GM18505 (cell line): ENCODE data around the gene PTPRT.

ENCODE experiments used
- ATAC-seq: cut with Tn5 transposase; IDR thresholded peaks from one replicate; pipeline ENCODE4 v1.9.1; 2021; ENCODE audit not compliant: unreplicated experiment
- POLR2A ChIP-seq: IDR thresholded peaks from 4 replicates; pipeline ENCODE4 v1.6.1; 2011; ENCODE audit warnings: borderline replicate concordance; ENCODE audit not compliant: insufficient read depth, insufficient read length; ENCODE audit errors: extremely low read depth

The PTPRT gene

DNA sequence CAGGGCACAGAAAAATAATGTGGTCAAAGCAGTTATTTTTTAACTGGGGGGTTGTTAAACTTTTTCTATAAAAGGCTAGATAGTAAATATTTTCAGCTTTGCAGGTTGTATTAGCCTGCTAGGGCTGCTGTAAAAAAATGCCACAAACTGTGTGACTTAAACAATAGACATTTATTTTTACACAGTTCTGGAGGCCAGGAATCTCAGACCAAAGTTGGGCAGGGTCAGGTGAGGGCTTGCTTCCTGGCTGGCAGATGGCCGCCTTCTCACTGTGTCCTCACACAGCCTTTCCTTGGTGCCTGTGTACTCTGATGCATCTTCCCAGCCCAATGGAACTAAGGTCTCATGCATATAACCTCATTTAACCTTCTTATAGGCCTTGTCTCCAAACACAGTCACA, 294.7 kb downstream of the PTPRT start:
- no peak for ATAC-seq
- no peak for TF ChIP-seq POLR2A

DNA sequence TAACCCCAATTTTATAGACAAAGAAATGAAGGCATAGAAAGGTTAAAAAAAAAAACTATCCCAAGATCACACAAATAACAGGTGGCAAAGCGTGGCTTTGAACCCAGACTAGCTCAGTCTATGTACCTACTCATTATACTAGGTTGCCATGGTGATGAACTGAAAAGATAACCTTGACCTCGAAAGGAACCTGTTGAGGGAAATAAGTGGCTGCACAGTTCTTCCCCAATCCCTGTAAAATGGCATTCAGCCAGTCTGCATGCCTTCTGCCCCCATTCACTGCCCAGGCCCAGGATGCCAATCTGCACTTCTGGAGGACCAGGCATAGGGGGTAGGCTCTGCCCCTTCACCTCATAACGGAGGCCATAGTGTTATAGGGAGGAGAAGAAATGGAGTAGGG, 295.2 kb downstream of the PTPRT start:
- no peak for ATAC-seq
- TF ChIP-seq POLR2A, result no peak

DNA sequence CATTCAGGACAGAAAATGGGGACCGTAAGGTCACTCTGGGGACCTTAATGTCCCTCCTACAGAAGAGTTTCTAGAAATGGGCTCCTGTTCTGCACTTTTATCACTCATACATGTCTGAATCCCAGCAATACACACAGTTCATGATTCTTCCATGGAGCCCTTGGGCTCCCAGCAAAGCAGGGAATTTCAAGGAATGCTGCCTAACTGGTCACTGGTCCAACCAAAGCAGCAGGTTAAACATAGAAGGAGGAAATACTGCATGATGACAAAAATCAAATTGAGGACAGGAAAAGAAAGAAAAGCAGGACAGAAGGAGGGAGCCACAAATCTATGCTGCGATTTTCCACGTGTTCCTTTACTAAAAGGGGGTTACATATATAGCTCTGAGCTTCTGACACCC, 300.2 kb downstream of the PTPRT start:
- TF ChIP-seq POLR2A, result no peak
- ATAC-seq, result no peak

DNA sequence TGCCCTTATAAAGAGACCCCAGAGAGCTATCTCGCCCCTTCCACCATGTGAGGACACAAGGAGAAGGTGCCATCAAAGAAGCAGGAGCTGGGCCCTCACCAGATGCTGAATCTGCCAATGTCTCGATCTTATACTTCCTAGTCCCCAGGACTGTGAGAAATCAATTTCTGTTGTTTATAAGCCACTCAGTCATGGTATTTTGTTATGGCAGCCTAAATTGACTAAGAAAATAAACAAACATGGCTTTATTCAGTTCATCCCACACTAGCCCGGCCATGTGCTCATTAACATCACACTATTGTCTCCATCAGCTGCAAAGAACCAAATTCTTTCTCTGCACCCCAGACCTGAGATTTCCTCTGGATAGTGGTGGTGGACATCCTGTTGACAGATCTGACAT, 302.4 kb downstream of the PTPRT start:
- TF ChIP-seq POLR2A, result no peak
- no peak for ATAC-seq

DNA sequence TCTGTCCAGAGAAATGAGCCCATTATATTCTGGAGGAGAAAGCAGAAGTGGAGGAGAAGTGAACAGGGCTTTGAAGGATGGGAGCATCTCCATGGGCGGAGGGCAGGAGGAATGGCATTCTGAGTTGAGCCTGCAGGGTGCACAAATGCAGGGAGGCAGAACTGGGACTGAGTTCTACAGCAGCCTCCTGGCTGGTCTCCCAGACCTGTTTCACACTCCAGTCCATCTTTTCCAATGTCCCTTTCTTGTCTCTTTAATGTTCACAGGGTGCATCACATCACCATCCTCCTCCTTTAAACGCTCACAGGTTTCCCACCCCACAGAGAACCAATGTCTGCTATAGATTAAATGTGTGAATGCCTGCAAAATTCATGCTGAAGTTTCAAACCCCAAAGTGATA, 302.9 kb downstream of the PTPRT start:
- ATAC-seq, result no peak
- no peak for TF ChIP-seq POLR2A

DNA sequence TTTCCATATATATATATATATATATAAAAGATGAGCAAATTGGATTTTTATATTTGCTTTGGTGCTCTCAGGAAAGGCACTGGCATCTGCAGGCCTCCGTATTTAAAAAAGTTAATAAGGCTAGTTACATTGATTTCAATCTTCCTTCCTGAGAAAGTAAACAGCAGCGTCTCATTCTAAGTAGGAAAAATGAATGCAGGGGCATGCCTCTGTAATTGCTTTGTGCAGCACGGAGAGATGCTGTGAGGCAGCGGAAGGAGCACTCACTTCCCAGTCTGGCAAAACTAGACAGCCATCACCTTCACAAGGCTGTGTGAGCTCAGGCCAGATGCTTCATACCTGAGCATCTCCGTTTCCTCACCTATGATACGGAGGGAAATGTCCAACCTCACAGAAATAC, 303.7 kb downstream of the PTPRT start:
- ATAC-seq, result no peak
- TF ChIP-seq POLR2A, result no peak

DNA sequence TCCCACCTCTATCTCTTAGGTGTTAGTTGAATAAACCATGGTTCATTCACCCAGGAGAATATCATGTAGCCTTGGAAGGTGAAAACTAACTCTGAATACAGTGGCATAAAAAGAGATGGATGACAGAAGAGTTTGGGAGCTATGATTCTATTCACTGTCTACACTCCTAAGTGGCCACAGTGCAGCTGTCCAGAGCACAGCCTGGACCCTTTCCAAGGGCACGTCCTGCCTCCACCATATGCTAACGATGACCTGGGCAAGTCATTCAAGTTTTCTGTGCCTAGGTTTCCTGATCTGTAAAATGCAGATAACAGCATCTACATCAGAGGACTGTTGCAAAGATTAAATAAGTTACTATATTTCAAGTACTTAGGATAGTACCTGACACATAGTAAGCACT, 314.1 kb downstream of the PTPRT start:
- no peak for TF ChIP-seq POLR2A
- ATAC-seq, result no peak

DNA sequence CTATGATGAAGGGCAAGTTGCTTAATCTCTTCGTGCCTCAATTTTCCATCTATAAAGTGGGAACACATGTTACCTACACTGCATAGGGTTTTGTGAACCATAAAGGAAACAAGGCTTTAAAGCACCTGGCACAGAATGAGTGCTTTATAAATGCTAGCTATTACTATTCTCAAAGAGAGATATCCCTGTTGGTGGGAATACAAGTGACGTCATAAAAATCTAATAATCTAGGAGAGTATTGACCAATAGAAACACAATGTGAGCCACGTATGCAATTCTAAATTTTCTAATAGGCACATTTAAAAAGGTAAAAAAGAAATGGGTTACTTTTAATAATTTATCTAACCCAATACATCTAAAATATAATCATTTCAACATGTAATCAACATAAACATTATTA, 316.4 kb downstream of the PTPRT start:
- ATAC-seq, result no peak
- TF ChIP-seq POLR2A, result no peak

DNA sequence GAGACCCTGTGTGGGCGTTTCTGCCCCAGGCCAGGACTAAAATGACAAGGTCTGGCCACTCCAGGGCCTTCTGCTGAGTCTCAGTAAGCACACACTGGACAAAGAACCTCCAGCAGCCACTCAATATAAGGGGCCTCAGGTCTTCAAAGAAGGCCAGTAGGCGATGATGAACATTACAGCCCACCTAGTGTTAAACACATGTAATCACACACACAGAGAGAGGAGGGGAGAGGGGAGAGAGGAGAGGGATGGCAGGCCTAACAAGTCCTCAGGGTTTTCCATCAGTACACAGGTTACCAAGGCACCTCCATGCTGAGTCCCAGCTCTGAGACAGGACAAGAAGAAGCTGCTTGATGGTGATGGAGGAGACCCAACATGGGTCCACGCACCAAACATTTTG, 325.6 kb downstream of the PTPRT start:
- no peak for ATAC-seq
- TF ChIP-seq POLR2A, result no peak

DNA sequence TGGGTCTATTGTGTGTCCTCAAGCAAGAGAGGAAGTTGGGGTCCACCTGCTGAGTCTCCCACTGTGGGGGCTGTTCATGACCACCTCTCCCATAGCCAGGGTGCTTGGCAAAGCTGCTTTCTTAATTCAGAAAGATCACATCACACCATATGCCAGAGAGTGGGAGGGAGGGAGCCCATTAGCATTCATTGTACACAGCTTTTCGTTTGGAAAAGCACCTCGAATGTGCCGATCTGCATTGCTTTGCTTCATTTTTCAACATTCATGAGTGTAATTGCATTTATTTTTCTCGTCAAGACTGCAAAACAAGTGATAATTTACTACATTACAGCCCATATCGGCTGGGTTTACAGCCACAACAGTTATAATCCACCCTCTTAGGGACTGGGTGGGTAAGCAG, 327.3 kb downstream of the PTPRT start:
- TF ChIP-seq POLR2A, result no peak
- ATAC-seq, result no peak

DNA sequence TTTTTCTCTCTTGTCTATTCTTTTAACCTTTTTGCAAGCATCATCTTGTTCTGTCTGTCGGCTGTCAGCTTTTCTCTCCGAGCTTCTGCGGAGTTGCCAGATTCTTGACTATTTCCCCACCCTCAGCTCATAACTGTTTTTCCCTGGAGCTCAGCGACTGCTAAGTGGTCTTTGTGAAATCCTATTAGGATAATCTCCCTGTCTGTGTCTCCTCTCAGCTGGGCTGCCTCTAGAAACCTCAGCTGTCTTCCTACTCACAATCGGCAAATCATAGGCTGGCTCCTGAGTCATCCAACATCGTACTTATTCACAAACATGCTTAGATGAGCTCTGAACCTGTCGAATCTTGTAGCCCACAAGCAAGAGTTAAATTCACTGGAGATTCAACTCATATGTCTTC, 332.3 kb downstream of the PTPRT start:
- TF ChIP-seq POLR2A, result no peak
- no peak for ATAC-seq

DNA sequence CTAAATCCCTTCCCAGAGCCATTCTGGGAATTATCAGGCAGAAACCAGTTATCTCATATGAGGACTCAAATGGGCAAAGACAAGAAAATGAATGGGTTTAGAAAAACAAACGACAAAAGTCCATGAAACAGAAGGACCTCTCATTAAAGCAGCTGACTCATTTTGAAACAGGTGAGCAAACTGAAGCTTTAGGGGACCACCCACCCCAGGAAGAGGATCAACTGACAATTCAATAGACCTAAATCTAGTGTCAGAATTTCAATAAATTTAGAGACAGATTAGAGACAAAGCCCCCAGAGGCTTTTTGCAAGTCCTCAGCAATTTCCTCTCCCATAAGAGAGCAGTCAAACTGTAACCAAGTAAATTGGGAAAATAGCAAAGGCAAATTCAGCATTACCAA, 333.8 kb downstream of the PTPRT start:
- no peak for TF ChIP-seq POLR2A
- no peak for ATAC-seq

DNA sequence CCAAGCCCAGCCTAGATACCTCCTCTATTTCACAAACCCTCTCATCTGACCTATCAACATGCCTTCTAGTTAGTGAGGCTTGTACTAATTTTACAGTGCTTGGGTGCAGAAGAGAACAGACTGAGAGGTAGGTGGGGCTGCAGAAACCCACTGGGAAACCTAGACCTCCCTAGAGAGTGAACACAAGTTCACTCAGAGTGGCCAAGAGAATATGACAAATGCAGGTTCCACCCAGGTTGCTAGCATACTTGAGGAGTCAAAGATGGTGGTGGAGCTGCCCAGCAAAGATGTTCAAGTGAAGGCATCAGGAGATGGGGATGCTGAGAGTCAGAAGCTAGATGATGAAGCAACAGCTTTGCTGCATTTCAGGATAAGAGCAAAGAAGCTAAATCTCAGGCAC, 337.0 kb downstream of the PTPRT start:
- no peak for ATAC-seq
- no peak for TF ChIP-seq POLR2A

DNA sequence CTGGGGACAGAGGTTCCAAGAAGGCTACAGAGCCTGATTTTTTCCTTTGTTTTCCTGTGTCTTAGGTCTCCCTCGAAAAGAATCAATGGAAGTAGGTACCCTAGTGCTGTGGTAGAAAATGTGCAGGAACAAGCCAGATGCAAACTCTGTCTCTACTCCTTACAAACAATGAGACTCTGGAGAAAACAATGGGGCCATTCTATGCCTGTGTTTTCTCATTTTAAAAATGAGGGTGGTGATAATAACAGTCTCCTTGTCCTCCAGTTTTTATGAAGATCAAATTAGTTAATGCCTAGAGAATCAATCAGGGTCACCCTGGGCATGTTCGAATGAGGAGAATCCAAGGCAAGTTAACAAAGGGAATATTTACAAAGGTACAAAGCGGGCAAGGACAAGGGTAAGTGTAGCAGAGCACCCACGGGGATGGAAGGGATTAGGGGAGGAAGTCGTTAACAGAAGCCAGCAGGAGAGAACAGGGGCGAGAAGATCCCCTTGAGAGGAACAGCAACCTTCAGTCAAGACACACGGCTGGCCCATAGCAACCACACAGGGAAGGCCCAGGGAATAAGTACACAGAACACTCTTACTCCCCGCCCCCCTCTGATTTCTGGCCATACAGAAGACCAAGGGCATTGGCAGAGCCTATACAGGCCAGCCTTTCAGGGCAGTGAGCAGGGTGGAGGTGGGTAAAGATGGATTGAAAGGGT, 342.8 kb downstream of the PTPRT start:
- no peak for ATAC-seq
- no peak for TF ChIP-seq POLR2A

DNA sequence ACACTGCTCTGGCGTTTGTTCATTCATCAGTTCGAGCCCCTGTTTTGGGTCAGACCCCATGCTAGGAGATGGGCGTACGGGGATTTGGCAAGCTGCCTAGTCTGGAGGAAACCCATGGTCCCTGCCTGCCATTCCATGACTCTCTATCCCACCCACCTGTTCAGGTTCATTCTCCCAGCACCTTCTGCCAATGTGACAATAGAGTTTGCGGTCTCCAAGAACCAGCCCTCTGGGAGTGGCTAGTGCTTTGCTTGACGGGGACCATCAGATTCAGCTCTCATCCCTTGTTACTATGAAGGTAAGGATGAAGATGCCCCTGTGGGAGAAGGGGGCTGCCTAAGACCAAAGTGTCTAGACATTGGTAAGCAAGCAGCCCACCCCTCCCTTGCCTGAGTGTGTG, 345.0 kb downstream of the PTPRT start:
- ATAC-seq, result no peak
- no peak for TF ChIP-seq POLR2A

DNA sequence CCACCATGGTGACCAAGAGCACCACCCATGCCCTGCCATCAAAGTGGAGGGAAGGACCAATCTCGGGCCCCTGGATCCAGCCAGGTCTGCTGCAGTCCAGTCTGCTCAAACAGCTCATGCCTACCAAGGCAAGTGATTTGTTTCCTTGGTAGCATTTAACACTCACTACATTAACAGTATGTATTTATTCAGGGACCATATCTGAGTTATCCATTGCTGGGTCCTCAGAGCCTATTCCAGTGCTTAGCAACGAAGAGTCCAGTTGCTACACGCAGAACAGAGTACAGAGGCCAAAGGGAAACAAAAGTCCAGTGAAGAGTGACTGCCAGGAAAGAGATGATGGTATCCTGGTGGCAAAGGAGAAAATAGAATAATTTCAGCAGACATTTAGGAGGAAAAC, 352.2 kb downstream of the PTPRT start:
- no peak for TF ChIP-seq POLR2A
- ATAC-seq, result no peak

DNA sequence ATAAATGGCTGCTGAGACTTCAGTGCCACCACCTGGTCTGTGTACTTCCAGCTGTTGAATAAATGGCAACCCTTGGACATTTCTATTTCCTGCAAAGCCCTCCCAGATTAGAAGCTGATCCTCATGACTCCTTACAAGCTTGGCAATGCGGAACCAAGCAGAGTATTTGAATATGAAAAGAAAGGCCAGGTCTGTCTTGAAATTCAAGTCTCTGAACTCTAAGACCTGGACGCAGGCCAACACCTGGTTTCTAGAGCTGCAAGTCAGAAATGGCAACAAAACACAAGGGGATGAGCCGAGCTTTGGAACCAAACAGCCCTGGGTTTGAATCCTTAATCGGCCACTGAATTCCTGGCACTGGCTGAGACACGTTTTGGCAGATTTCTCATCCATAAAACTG, 353.4 kb downstream of the PTPRT start:
- no peak for ATAC-seq
- no peak for TF ChIP-seq POLR2A
